Glutamatergic neuron (in vitro differentiated cells): Measurements from ENCODE around the gene RAD51B. TPM values are rescaled to one million over a fixed set of nuclear protein-coding genes. Genes with fewer than 3 reads are reported as not detected.

Source experiments
- DNase-seq: peaks from one replicate; pipeline ENCODE4 v3.0.0; 2022
- H3K27ac Mint-ChIP-seq: one replicate; pipeline ENCODE4 v1.8.0; 2020; ENCODE audit warnings: mild to moderate bottlenecking, mixed read lengths, inconsistent platforms; ENCODE audit not compliant: unreplicated experiment
- H3K27me3 Mint-ChIP-seq: one replicate; pipeline ENCODE4 v1.8.0; 2020; ENCODE audit warnings: mild to moderate bottlenecking, moderate library complexity, mixed read lengths, inconsistent platforms; ENCODE audit not compliant: unreplicated experiment
- H3K36me3 Mint-ChIP-seq: one replicate; pipeline ENCODE4 v1.8.0; 2020; ENCODE audit warnings: mild to moderate bottlenecking, mixed read lengths, inconsistent platforms; ENCODE audit not compliant: unreplicated experiment
- H3K4me1 Mint-ChIP-seq: one replicate; pipeline ENCODE4 v1.8.0; 2020; ENCODE audit warnings: mild to moderate bottlenecking, low read depth, mixed read lengths, inconsistent platforms; ENCODE audit not compliant: unreplicated experiment
- H3K4me3 Mint-ChIP-seq: one replicate; pipeline ENCODE4 v1.8.0; 2020; ENCODE audit warnings: mild to moderate bottlenecking, mixed read lengths, inconsistent platforms; ENCODE audit not compliant: unreplicated experiment
- H3K9me3 Mint-ChIP-seq: one replicate; pipeline ENCODE4 v1.8.0; 2020; ENCODE audit warnings: mild to moderate bottlenecking, moderate library complexity, mixed read lengths, inconsistent platforms; ENCODE audit not compliant: unreplicated experiment
- CTCF ChIP-seq: fragments of 200-600 bp; sonication (generic); IDR thresholded peaks from one replicate; pipeline ENCODE4 v1.5.0; 2021; ENCODE audit not compliant: partially characterized antibody, unreplicated experiment
- total RNA-seq: library from RNA; stranded (reverse); fragmentation: NEBNext Ultra II Directional; extraction: Animal tissue kit (Norgen Biotek cat#: 25700); gene quantifications from one replicate; pipeline ENCODE4 v1.2.1, GENCODE V29; 2021; ENCODE audit not compliant: unreplicated experiment

RAD51B gene
- total RNA-seq, 1 donor from 2014 or later, result 9.7 TPM

DNA sequence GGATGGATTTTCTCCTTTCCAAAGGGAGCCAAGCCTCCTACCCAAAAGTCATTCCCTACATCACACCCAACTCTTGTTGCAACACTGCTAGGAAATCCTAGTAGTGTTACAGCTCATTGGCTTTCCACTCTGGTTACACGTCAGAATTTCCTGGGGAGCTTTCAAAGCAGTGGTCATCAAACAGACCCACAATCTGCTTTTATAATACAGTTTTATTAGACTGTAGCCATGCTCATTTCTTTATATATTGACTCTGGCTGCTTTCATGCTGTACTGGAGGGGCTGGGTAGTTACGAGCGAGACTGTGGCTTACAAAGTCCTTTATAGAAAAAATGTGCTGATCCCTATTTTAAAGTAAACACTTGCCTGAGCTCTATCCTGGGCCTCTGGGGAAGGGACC lies 37.5 kb upstream of the RAD51B start:
- H3K36me3 Mint-ChIP-seq, result no peaks in the 10 kb centered on the region
- no peak for TF ChIP-seq CTCF

DNA sequence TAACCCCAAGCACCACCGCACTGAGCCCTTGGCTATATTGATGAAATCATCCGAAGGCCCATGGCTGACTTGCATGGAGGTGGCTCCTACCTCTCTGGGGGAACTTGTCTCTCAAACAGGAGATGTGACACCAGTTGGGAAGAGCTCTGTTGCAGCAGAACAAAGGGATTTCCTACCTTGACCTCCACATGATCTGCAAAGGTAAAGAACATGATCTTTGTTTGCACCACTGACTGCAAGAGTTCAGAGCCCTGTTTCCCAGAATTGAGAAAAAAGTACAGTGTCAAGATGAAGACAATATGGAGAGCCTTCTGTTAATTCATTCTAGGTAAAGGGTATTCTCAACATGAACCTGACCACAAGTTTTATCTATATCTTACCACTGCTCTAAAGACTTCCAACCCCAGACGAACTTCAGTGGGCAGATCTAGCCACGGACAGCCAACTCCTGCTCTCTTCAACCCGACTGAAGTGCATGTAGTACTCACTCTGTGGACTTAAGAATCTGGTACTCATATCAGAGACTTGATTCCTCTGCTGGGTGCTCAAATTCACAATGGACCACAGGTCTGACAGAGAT lies 35.2 kb upstream of the RAD51B start:
- DNase-seq, result no peak
- H3K36me3 Mint-ChIP-seq, result no peaks in the 10 kb centered on the region
- H3K9me3 Mint-ChIP-seq, result no peaks in the 10 kb centered on the region
- H3K4me3 Mint-ChIP-seq, result no peak overlapping the region
- H3K27me3 Mint-ChIP-seq, result no peaks in the 10 kb centered on the region
- H3K4me1 Mint-ChIP-seq, result no peaks in the 10 kb centered on the region
- no peak for TF ChIP-seq CTCF
- no peak overlapping the region for H3K27ac Mint-ChIP-seq

More for the DNA sequence above, 37.5 kb upstream of the RAD51B start:
- no peak overlapping the region for H3K4me3 Mint-ChIP-seq
- no peaks in the 10 kb centered on the region for H3K27me3 Mint-ChIP-seq
- H3K9me3 Mint-ChIP-seq, result no peaks in the 10 kb centered on the region
- H3K27ac Mint-ChIP-seq, result no peak overlapping the region
- H3K4me1 Mint-ChIP-seq, result no peaks in the 10 kb centered on the region
- no peak for DNase-seq

DNA sequence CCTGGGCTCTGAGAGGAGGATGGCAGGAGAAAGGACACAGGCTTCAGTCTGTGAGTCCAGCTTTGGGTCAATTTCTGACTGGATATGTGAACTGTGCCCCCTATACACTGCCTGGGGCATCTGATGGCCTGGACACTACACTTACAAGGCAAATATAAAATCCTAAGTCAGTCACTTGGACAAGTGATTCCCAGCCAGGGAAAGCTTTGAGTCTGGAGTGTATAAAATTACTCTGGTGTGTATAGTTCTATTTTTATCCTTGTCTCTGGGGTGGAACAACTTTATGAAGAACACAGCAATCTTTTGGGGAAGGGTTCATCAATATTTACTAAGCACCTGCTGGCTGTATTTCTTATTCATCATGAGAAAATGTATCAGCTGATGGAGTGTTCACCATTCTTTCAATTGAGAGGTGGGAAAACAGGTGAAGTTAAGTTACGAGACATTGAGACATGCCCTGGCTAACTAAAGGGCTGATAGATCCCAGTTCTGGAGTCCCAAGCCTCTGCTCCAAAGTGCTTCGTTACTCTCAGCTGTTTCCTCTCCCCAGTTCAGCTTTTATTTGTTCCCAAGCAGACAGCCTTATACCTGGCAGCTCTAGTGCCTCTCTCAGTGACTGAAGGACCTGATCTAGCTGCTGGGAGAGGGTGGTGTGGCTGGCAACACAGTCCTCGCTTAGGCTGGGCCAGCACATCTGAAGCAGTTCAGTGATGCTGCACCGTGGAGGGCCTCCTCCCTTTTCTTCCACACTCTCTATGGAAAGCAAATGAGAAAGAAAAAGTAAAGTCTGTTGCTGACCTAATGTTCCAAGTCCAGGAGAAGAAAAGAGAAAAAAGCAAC lies 34.1 kb upstream of the RAD51B start:
- Mint-ChIP-seq H3K27ac (no peak overlapping the region), H3K27me3 (no peaks in the 10 kb centered on the region), H3K4me3 (no peak overlapping the region), H3K4me1 (no peaks in the 10 kb centered on the region), H3K9me3 (no peaks in the 10 kb centered on the region), H3K36me3 (no peaks in the 10 kb centered on the region)
- no peak for DNase-seq
- TF ChIP-seq CTCF, result no peak

DNA sequence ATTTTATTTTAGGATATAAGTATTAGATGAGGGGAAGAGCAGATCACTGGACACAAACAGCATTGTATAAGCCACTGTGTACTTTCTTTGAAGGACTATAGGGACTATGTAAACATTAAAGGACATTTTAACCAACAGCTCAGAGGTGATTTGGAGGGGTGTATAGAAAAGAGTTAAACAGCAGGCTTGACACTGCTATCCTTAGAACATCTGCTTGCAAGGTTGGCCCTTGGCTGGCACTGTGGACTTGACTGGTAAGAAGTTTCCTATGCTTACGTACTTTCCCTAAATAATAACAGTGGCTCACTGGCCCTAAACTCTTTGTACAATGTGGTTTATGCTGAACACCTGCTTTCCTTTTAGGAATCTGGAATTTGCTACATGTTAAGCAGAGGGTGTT lies 31.9 kb upstream of the RAD51B start:
- TF ChIP-seq CTCF, result no peak
- no peak overlapping the region for H3K27ac Mint-ChIP-seq
- no peak overlapping the region for H3K4me3 Mint-ChIP-seq
- no peaks in the 10 kb centered on the region for H3K27me3 Mint-ChIP-seq
- H3K4me1 Mint-ChIP-seq, result no peaks in the 10 kb centered on the region
- no peaks in the 10 kb centered on the region for H3K36me3 Mint-ChIP-seq
- DNase-seq, result no peak
- no peaks in the 10 kb centered on the region for H3K9me3 Mint-ChIP-seq

DNA sequence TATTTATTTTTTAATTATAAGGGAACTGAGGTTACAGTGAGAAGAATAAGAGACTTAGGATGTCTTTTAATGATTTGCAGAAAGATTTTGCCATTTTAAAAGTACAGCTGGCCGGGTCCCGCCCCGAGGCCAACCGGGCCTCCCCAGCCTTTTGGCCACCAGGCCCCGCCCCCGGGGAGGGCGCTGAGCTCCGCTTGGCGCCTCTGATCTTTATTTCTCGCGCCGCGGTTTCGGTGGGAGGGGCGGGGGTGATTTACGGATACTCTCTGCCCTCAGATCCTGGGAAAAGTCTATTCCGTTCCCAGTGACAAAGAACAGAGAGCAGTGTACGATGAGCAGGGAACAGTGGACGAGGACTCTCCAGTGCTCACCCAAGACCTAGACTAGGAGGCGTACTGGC lies 20.8 kb upstream of the RAD51B start:
- no peaks in the 10 kb centered on the region for H3K4me1 Mint-ChIP-seq
- no peak for DNase-seq
- H3K27ac Mint-ChIP-seq, result no peak overlapping the region
- H3K27me3 Mint-ChIP-seq, result no peaks in the 10 kb centered on the region
- no peaks in the 10 kb centered on the region for H3K36me3 Mint-ChIP-seq
- no peak for TF ChIP-seq CTCF
- no peaks in the 10 kb centered on the region for H3K9me3 Mint-ChIP-seq
- no peak overlapping the region for H3K4me3 Mint-ChIP-seq
